ENCODE data around the gene TADA2B. TPM values are rescaled to one million over a fixed set of nuclear protein-coding genes. Genes with fewer than 3 reads are reported as not detected.

TADA2B gene, protein sequence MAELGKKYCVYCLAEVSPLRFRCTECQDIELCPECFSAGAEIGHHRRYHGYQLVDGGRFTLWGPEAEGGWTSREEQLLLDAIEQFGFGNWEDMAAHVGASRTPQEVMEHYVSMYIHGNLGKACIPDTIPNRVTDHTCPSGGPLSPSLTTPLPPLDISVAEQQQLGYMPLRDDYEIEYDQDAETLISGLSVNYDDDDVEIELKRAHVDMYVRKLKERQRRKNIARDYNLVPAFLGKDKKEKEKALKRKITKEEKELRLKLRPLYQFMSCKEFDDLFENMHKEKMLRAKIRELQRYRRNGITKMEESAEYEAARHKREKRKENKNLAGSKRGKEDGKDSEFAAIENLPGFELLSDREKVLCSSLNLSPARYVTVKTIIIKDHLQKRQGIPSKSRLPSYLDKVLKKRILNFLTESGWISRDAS
- total RNA-seq, result 10 to 100 TPM; 17.3 to 17.5 TPM
- 11.6 TPM for polyA plus RNA-seq (2013, experiment 1 of 2)
- polyA plus RNA-seq (2013, experiment 2 of 2), result 10.6 TPM
- long read RNA-seq, experiment 1, full-length matches to known transcripts, result 5 of 8 reads
- long read RNA-seq, experiment 1, partial matches to known transcripts, result 0 of 8 reads
- long read RNA-seq, experiment 1, other reads (novel, unspliced or antisense), result 3 of 8 reads
- long read RNA-seq, experiment 2, full-length matches to known transcripts, result 62 of 64 reads
- long read RNA-seq, experiment 2, partial matches to known transcripts, result 0 of 64 reads
- long read RNA-seq, experiment 2, other reads (novel, unspliced or antisense), result 2 of 64 reads
- long read RNA-seq, experiment 3, full-length matches to known transcripts, result 11 of 11 reads
- long read RNA-seq, experiment 3, partial matches to known transcripts, result 0 of 11 reads
- long read RNA-seq, experiment 3, other reads (novel, unspliced or antisense), result 0 of 11 reads
- long read RNA-seq, experiment 4, partial matches to known transcripts, result 0 of 2 reads
- long read RNA-seq, experiment 4, other reads (novel, unspliced or antisense), result 0 of 2 reads

DNA sequence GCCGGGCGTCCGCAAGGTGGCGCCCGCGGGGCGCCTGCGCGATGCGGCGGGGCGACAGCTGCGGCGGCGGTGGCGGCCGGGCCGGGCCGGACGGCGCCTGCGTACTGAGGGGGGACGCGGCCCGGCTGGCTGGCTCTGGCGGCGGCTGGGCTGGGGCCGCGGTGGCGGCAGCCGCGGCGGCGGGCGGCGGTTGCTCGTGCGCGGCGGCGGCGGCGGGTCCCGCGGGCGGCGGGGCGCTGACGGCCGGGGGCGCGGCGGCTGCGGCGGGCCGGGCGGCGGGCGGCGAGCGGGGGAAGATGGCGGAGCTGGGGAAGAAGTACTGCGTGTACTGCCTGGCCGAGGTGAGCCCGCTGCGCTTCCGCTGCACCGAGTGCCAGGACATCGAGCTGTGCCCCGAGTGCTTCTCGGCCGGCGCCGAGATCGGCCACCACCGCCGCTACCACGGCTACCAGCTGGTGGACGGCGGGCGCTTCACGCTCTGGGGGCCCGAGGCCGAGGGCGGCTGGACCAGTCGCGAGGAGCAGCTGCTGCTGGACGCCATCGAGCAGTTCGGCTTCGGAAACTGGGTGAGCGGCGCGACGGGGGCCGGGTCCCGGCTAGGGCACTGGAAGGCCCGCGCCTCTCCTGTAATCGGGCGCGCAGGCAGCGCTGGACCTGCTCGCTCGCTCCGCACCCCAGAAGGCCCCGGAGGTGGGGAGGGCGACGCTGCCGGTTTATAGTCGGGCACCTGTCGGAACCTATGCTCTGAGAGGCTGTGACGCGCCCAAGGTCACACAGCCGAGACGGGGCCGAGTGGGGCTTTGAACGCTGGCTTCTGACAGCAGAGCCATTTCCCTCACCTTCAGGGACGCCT is at the start of gene TADA2B:
TADA2B (plus strand) TSS at position 89 of the 853 bp plus-strand sequence; CDS start at position 297, 208 bp downstream.
- TF ChIP-seq, protein P1, sequence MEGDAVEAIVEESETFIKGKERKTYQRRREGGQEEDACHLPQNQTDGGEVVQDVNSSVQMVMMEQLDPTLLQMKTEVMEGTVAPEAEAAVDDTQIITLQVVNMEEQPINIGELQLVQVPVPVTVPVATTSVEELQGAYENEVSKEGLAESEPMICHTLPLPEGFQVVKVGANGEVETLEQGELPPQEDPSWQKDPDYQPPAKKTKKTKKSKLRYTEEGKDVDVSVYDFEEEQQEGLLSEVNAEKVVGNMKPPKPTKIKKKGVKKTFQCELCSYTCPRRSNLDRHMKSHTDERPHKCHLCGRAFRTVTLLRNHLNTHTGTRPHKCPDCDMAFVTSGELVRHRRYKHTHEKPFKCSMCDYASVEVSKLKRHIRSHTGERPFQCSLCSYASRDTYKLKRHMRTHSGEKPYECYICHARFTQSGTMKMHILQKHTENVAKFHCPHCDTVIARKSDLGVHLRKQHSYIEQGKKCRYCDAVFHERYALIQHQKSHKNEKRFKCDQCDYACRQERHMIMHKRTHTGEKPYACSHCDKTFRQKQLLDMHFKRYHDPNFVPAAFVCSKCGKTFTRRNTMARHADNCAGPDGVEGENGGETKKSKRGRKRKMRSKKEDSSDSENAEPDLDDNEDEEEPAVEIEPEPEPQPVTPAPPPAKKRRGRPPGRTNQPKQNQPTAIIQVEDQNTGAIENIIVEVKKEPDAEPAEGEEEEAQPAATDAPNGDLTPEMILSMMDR (conservative IDR thresholded peaks at IDR 0.05), result no peak
- peak; percentile 81 for DNase-seq
- Histone ChIP-seq H3K36me3 (ENCODE audit: control insufficient read depth, insufficient read depth, low read length) (no peaks in the 10 kb centered on the region), H3K4me1 (ENCODE audit: control insufficient read depth, insufficient read depth, low read length) (no peaks in the 10 kb centered on the region), H3K27ac (ENCODE audit: low read depth, low read length) (peak within 1 kb of the TSS; percentile 84), H3K9ac (ENCODE audit: extremely low read depth, low read length, poor library complexity, severe bottlenecking) (peak within 1 kb of the TSS; percentile 67), H3K27me3 (ENCODE audit: control insufficient read depth, insufficient read depth, low read length, poor library complexity, severe bottlenecking) (peaks cover 19% of the 10 kb centered on the region), H3K4me3 (ENCODE audit: low read length) (peak within 1 kb of the TSS; percentile 85), H3K9me3 (ENCODE audit: control insufficient read depth, low read length) (no peaks in the 10 kb centered on the region)
- Mint-ChIP-seq H3K27ac (peak within 1 kb of the TSS; percentile 71), H3K27me3 (ENCODE audit: insufficient read depth) (peaks cover 22% of the 10 kb centered on the region), H3K4me1 (peaks cover 31% of the 10 kb centered on the region), H3K36me3 (ENCODE audit: low read depth) (no peaks in the 10 kb centered on the region), H3K9me3 (no peaks in the 10 kb centered on the region), H3K4me3 (peak within 1 kb of the TSS; percentile 71)
- WGBS, 2 experiments (ENCODE audit: insufficient coverage in 1 of 2, insufficient read length in 1 of 2), result 0% methylated on average over 37 to 119 of the region's 119 CpGs

DNA sequence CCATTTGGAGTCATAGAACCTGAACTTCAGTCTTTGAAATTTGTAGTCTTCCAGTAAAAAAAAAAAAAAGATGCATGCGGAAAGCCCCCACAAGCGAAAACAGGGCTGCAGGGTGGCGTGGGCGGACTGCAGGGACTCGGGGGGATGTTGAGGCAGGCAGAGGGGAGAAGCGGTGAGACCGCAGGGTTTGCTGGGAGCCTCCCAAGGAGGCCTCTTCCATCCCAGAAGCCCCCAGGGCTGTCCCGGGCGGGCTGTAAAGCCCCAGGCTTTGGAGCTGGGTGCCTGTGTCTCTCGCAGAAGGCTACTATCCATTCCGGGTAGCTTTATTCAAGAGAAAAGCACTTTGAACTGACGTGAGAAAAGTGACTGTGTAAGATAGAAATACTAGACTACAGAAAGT is 46.7 kb upstream of the TADA2B start:
- 81 to 96% methylated on average over 4 to 12 of the region's 12 CpGs for WGBS, 2 experiments (ENCODE audit: insufficient coverage in 1 of 2, insufficient read length in 1 of 2)
- H3K27me3 Mint-ChIP-seq (ENCODE audit: insufficient read depth), result no peaks in the 10 kb centered on the region
- H3K4me1 Mint-ChIP-seq, result peaks cover 11% of the 10 kb centered on the region
- Histone ChIP-seq H3K9ac (ENCODE audit: extremely low read depth, low read length, poor library complexity, severe bottlenecking) (no peak overlapping the region), H3K27me3 (ENCODE audit: control insufficient read depth, insufficient read depth, low read length, poor library complexity, severe bottlenecking) (no peaks in the 10 kb centered on the region), H3K4me1 (ENCODE audit: control insufficient read depth, insufficient read depth, low read length) (peaks cover 6% of the 10 kb centered on the region), H3K27ac (ENCODE audit: low read depth, low read length) (no peak overlapping the region), H3K9me3 (ENCODE audit: control insufficient read depth, low read length) (no peaks in the 10 kb centered on the region), H3K36me3 (ENCODE audit: control insufficient read depth, insufficient read depth, low read length) (peaks cover 67% of the 10 kb centered on the region), H3K4me3 (ENCODE audit: low read length) (no peak overlapping the region)
- H3K9me3 Mint-ChIP-seq, result no peaks in the 10 kb centered on the region
- TF ChIP-seq, protein P1 (conservative IDR thresholded peaks at IDR 0.05), result no peak
- peak; percentile 13 for DNase-seq
- no peak overlapping the region for H3K4me3 Mint-ChIP-seq
- peaks cover 60% of the 10 kb centered on the region for H3K36me3 Mint-ChIP-seq (ENCODE audit: low read depth)
- no peak overlapping the region for H3K27ac Mint-ChIP-seq
